GM19351 (cell line): Measurements from ENCODE around the gene OLFML3.
A peak's percentile ranks its signal among the peaks of the same experiment; 100 is the strongest.

Source experiments
- ATAC-seq: cut with Tn5 transposase; IDR thresholded peaks from one replicate; pipeline ENCODE4 v1.9.1; 2021; ENCODE audit warnings: mild to moderate bottlenecking, moderate library complexity; ENCODE audit not compliant: unreplicated experiment

OLFML3 gene

GRCh38 chr1:113978863-113979702 is at the start of gene OLFML3:
TSS of gene OLFML3 (plus strand) at chr1:113979474. CDS start at chr1:113979517, 43 bp downstream.
- ATAC-seq = no peak

GRCh38 chr1:113929750-113930498 is 49.4 kb upstream of the OLFML3 start:
- peak; percentile 32 for ATAC-seq

- ATAC-seq = peak; percentile 32
Observed at GRCh38 chr1:113930499-113931161, 48.6 kb upstream of the OLFML3 start.

GRCh38 chr1:113931451-113931851 is 47.8 kb upstream of the OLFML3 start:
- no peak for ATAC-seq

- no peak for ATAC-seq
Observed at GRCh38 chr1:113934006-113934405, 45.3 kb upstream of the OLFML3 start.

- no peak for ATAC-seq
Observed at GRCh38 chr1:113934511-113935055, 44.7 kb upstream of the OLFML3 start.

- ATAC-seq = no peak
Observed at GRCh38 chr1:113935176-113935575, 44.1 kb upstream of the OLFML3 start.

- no peak for ATAC-seq
Observed at GRCh38 chr1:113935970-113936369, 43.3 kb upstream of the OLFML3 start.

GRCh38 chr1:113937146-113937545 is 42.1 kb upstream of the OLFML3 start:
- ATAC-seq = no peak

- no peak for ATAC-seq
Observed at GRCh38 chr1:113938192-113938591, 41.1 kb upstream of the OLFML3 start.

GRCh38 chr1:113940365-113941244 is 38.7 kb upstream of the OLFML3 start:
- ATAC-seq = no peak

GRCh38 chr1:113941245-113941559 is 38.1 kb upstream of the OLFML3 start:
- no peak for ATAC-seq

GRCh38 chr1:113942527-113942926 is 36.7 kb upstream of the OLFML3 start:
- no peak for ATAC-seq

- no peak for ATAC-seq
Observed at GRCh38 chr1:113943028-113943811, 36.1 kb upstream of the OLFML3 start.

GRCh38 chr1:113945329-113945728 is 33.9 kb upstream of the OLFML3 start:
- no peak for ATAC-seq

- no peak for ATAC-seq
Observed at GRCh38 chr1:113946112-113946511, 33.2 kb upstream of the OLFML3 start.

- no peak for ATAC-seq
Observed at GRCh38 chr1:113946678-113947387, 32.4 kb upstream of the OLFML3 start.

GRCh38 chr1:113947388-113948107 is 31.7 kb upstream of the OLFML3 start:
- ATAC-seq = no peak
